GM12874 (cell line): ENCODE measurements around the gene PRPSAP2.

Source experiments
- CTCF ChIP-seq: IDR thresholded peaks from 2 replicates; pipeline ENCODE4 v1.5.1; 2011; ENCODE audit warnings: low read depth, mild to moderate bottlenecking, control low read depth, low read length, moderate library complexity; ENCODE audit not compliant: insufficient read depth

The PRPSAP2 gene

GRCh38 chr17:18937981-18938691, 80.2 kb downstream of the PRPSAP2 start:
- no peak for TF ChIP-seq CTCF

GRCh38 chr17:18938692-18939023, 80.7 kb downstream of the PRPSAP2 start:
- no peak for TF ChIP-seq CTCF

- no peak for TF ChIP-seq CTCF
These were observed 86.7 kb downstream of the PRPSAP2 start for GRCh38 chr17:18944646-18945045.

GRCh38 chr17:18946536-18946935, 88.6 kb downstream of the PRPSAP2 start:
- no peak for TF ChIP-seq CTCF

GRCh38 chr17:18947866-18948265, 89.9 kb downstream of the PRPSAP2 start:
- TF ChIP-seq CTCF: no peak

GRCh38 chr17:18948476-18949006, 90.6 kb downstream of the PRPSAP2 start:
- TF ChIP-seq CTCF: no peak

GRCh38 chr17:18949566-18949965, 91.6 kb downstream of the PRPSAP2 start:
- TF ChIP-seq CTCF: no peak
